GM19351 (cell line): Measurements from ENCODE around the gene TMEM132D.

Source experiments
- ATAC-seq: cut with Tn5 transposase; IDR thresholded peaks from one replicate; pipeline ENCODE4 v1.9.1; 2021; ENCODE audit warnings: mild to moderate bottlenecking, moderate library complexity; ENCODE audit not compliant: unreplicated experiment

Gene TMEM132D

GRCh38 chr12:129606239-129606638 is 297.6 kb downstream of the TMEM132D start:
- ATAC-seq: no peak

- no peak for ATAC-seq
Observed at GRCh38 chr12:129605666-129606065, 298.2 kb downstream of the TMEM132D start.

- ATAC-seq: no peak
Observed at GRCh38 chr12:129604506-129604905, 299.3 kb downstream of the TMEM132D start.

DNA sequence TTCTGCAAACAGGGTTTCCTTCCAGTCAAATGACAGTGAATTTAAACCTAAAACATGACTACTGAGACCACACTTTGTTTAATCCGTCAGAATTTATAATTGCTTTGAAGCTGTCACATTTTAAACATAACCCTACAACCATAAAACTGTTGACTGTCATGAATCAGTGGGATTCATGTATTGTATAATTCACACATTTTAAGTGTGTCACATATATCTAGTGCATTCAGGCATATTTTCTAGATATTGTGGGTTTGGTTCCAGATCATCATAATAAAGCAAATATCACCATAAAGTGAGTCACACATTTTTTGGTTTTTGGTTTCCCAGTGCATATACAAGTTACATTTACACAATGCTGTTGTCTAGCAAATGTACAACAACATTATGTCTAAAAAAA is 304.4 kb downstream of the TMEM132D start:
- no peak for ATAC-seq

DNA sequence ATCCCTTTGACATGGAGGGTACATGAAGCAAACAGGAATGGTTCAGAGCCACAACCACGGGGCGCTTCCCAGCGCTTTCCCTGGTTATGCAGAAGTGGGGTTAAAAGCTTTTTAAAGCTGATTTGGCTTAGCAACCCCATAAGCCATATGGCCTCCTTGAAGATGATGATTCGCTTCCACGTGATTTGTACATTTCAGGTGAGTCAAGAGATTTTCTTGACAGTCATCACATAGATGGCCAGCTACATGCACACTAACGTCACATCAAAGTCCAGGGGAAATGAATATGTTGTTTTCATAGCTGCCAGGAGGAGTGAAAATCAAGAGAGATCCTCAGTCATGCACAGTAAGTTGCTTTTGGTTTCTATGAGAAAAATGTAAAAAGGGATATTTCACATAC is 309.7 kb downstream of the TMEM132D start:
- ATAC-seq: no peak

- ATAC-seq: no peak
Observed at GRCh38 chr12:129592449-129592848, 311.4 kb downstream of the TMEM132D start.

DNA sequence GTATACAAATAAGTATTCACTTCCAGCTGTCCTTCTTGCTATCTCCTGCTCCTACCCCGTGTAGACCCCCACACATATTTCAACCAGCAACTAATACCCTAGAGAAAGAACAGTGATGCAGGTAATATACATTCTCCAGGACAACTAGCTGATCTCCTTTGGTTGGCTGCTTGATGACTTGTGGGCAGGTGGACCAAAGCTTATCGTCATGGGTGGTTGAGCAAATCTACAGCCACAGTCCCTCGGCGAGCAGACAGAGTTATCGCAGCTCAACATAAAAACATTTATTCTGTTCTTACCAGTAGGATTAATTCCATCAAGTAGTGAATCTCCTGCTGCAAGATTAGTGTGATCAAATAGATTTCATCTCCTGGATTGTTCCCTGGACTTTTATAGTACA is 314.3 kb downstream of the TMEM132D start:
- no peak for ATAC-seq

- no peak for ATAC-seq
Observed at GRCh38 chr12:129588142-129588541, 315.7 kb downstream of the TMEM132D start.

- ATAC-seq: no peak
Observed at GRCh38 chr12:129585296-129585695, 318.5 kb downstream of the TMEM132D start.

DNA sequence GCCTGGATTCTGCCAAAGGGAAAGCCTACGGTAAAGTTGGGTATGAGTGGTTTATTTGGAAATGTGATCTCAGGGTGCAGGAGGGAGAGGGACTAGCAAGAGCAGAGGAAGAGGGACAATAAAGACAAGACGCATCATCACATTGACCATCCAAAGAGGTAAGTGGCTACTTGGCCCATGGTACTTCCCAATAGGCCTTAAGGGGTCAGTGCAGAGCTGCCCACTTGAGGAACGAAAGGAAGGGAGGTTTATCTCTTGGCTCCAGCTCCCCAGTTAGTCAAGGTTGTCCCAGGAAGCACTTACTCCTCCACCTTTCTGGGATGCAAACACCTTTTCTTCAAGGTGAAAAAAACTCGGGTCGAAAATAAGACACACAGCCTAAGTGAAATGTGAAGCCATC is 323.9 kb downstream of the TMEM132D start:
- no peak for ATAC-seq

- ATAC-seq: no peak
Observed at GRCh38 chr12:129571901-129572494, 331.8 kb downstream of the TMEM132D start.

DNA sequence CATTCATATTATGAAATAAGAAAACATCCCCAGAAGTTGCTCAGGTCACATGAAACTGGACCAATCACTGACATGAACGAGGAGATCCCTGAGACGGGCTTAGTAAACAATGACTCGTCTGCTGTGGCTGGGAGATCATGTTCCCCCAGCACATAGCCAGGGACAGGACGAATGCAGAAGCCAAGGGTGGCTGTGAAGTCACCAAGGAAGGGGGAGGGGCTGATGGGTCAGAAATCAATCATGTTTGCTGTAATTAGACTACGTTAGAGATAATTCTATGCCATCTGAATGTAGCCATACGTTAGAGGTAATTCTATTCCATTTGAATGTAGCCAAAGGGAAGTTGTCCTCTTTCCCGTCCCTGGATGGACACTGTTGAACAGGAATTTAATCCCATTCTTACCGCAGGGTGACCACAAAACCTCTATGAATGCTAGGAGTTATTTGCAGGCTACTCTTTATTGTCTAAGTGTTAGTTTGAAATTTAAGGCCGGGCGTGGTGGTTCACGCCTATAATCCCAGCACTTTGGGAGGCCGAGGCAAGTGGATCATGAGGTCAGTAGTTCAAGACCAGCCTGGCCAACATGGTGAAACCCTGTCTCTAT is 332.9 kb downstream of the TMEM132D start:
- ATAC-seq: no peak

- no peak for ATAC-seq
Observed at GRCh38 chr12:129566800-129567199, 337.0 kb downstream of the TMEM132D start.

- no peak for ATAC-seq
Observed at GRCh38 chr12:129564768-129565167, 339.1 kb downstream of the TMEM132D start.

DNA sequence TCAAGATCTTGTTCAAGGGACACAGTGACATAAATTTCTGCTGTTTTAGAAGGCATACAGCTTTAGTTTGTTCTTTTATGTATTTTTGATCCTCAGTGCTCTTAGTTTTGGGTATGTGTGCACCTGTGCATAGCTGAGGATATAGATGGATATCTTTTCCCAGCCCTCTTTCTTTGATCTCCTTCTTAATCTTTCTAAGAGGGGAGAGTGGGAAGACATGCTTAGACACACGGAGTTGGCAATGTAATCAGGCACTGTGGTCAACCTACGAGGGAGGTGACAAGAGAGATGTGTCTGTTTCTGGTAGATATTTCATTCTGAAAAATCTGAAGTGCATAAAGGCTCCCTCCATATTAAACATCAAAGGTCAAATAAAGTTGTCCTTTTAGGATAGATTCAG is 340.6 kb downstream of the TMEM132D start:
- no peak for ATAC-seq

- ATAC-seq: no peak
Observed at GRCh38 chr12:129561304-129561703, 342.5 kb downstream of the TMEM132D start.

DNA sequence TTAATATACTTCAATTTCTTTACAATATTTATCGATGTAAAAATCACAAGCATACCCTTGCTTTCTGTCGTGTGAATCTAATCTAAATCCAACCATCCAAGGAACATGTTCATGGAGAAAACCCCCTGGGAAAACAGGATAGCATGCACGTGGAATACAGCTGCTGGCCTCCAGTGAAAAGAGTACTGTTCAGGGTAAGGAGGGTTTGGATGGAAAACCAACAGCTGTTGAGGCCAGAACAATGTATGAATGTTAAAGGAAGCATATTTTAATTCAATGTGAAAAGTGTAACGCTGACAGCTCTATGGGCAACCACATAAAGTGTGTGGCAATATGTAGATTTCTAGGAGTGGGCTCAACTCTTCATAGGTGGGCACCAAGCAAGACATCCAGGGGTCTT is 344.0 kb downstream of the TMEM132D start:
- no peak for ATAC-seq

GRCh38 chr12:129558036-129558435 is 345.8 kb downstream of the TMEM132D start:
- ATAC-seq: no peak

- no peak for ATAC-seq
Observed at GRCh38 chr12:129556082-129556481, 347.7 kb downstream of the TMEM132D start.

- no peak for ATAC-seq
Observed at GRCh38 chr12:129552996-129553750, 350.7 kb downstream of the TMEM132D start.

DNA sequence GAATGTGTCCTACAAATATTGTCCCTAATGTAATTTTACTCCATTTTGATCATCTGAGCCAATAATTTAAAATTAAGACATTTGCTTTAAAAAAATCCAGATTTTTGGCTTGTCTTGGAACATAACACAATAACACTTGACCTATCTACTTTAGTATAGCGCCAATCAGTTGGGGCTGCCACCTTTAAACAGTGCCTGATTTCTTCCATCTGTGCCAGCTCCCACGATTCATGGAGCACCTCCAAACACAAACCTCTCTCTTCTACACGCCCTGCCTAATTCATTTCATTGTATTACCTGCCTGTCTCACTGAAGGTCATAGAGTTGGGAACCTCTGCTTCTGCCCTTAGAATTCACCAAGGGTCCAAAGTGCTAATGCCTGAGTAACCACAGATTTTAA is 352.4 kb downstream of the TMEM132D start:
- ATAC-seq: no peak

DNA sequence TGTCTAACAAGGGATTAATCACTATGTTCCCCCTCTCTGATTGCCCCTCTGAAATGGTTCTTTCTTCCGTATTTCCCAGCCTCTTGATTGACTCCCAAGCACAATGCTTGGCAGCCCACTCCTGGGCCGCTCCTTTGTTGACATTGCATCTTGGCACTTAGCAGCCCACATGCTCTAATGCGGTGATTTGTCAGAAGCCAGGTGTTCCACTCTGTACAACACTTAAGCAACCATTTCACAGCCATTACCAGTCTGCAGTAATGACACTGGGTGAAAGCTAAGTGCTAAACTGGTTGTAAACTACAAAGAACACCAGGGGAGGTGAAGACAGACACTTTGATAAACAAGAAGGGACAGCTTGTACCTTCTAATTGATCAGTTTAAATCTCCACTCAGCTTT is 353.5 kb downstream of the TMEM132D start:
- ATAC-seq: no peak
